Activated CD4-positive, alpha-beta T cell treated with anti-CD3 and anti-CD28 coated beads, Interleukin-2, amount 50 U/mL, for 4 hours (primary cell): ENCODE results near the gene HACL1.

Experiments used
- DNase-seq, 2 experiments: peaks; one replicate each; pipeline ENCODE4 v3.0.0-alpha.2; 2020

The HACL1 gene

DNA sequence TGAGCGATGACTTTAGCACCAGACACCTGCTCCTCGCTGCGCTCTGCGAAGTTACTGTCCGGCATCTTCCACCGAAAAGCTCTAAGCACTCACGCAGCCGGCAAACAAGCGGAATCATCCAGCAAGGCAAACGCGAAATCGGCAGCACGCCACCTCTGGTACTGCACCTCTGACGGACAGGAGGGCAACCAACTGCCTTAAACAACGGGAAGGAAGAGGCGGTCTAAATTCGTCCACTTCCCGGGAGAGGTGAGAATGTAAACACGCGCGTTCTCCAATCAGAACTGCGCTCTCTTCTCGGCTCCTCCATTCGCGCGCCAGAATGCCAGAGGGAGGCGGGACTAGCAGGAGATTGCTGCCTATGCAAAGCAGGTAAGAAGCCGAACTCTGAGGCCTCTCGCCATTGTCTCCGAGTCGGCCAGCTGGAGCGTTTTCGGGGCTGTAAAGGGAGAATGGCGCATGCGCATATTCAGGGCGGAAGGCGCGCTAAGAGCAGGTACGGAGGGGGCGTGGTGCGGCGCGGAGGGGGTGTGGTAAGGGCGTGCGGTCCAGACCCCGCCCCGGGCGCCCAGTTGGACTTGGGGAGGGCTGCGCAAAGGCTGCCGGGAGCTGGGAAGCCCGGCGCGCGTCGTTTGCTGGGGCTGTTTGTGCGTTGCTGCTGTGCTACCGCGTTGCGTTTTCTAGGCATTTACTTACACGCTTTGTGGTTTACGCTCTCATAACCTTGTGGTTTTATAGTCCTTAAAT, at the start of gene HACL1, which contains the start of gene BTD:
TSS of gene HACL1 (minus strand) at position 171 of the 747 bp plus-strand sequence. CDS start at position 65, 106 bp downstream.
TSS of gene BTD (plus strand) at position 347 of the 747 bp plus-strand sequence. CDS start 33,695 bp downstream, outside the sequence.
- DNase-seq = peak; percentile 98

DNA sequence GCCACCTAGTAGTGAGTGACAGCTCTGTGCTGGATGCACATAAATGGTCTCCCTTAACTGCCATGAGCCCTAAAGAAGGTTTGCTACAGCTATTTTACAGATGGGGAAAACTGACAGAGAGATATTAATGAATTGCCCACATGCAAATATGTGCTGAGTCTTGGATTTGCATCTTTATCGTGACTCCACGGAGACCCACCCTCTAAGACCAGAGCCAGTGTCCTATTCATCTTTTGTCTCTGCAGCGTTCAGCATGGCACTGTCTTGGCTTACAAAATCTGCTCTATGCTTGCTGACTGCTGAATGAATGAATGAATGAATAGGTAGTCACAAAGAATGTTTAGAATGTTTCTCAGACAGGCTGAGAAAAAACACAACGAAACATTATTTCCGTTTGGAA, 48.5 kb upstream of the HACL1 start:
- DNase-seq = no peak

DNA sequence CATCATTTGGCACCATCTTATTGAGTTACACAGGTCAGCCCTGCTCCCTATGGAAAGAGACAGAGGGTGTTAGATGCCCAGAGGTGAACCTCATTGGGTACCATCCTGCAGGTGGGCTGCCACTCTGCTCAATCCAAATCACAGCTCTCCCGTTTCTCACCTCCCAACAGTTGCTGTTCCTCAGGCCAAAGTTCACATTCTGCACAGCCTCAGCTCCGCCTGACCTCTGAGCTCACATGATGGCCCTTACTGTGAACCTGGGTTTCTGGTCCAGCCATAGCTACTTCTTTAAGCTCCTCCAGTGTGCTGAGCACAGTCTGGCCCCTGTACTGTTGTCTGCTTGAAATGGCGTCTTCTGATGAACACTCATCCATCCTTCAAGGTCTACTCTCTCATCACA, 48.0 kb upstream of the HACL1 start:
- DNase-seq = no peak

DNA sequence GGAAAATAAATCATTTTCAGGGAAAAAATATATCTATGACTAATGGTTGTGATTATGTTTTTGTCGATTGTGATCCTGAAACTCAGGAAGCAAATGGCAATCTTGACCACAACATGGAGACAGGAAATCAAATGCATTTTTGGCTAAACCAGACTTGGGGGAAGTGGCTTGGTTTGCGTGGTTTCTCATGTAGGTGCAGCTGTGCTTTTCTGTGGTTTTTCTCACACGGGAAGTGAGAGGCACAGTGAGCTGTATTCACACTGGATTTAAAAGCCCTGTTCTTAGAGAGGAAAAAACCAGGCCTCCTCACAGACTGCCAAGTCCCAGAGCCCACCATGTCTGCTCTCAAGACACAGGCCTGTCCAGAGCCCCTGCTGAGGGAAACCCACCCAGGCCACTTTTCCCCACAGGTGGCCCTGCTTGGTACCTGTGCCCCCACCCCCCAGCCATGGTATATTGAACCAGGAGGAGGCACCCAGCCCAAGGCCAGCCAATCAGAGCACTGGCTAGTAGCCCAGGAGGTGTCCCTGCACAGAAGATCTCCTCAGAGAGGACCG, 46.3 kb upstream of the HACL1 start:
- DNase-seq = peak; percentile 20 to 26

DNA sequence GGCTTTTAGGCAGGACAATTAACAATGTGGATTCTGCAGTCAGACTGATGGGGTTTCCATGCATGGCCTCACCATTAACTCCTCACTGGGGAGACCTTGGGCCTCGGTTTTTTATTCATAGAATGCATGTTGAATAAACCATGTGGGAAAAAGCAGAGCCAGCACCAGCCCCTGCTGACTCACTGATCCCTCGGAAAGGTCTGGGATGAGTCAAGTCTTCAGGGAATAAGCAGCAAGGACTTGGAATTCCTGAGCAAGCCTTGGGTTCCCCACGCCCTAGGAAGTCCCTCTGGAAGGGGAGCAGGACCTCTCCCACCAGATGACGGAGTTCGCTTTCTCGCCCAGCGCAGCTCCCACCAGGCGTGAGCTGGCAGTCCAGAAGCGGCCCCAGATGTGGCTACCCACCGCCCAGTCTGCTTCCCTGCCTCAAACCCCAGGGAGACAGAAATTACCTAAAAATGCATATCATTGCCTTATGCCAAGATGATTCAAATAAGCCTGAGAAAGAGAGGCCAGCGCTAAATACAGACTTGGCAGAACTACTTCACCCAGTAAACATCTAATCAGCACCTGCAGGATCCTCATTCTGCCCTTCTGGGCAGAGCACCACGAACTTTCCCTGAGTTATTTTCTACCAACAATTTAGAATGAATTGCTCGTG, 45.6 kb upstream of the HACL1 start:
- no peak for DNase-seq

DNA sequence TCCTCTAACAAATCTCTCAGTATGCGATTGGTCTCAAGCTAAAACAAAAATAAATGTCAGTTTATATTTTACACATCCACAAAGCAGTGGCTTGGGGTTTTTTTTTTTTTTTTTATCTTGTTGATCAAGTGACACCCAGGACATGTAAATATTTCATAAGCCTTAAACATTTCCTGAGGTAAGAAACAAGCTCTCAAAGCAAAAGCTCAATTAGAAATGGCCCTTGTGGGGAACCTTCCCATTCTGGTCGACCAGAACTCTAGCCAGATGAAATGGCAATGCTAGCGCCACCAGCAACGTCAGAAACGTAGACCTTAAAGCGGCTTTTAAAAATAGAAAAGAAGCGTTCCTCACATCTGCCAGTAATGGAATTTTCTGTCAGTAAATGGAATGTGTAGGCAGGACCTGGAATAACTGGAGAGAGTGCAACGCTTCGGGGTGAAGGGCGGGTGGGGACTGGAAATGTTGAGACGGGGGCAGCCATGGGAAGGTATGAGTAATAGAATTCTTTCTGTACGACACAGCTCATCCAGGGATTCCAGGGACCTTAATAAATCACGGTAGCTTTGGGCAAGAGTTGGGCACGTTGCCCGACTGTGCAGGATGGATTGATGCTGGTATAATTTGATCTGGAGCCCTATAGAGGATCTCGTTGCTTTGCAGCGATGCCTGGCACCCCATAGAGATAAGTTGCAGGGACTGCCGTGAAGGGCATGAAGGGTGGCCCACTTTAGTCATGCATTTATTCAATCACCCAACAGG, 44.6 kb upstream of the HACL1 start:
- DNase-seq = no peak

DNA sequence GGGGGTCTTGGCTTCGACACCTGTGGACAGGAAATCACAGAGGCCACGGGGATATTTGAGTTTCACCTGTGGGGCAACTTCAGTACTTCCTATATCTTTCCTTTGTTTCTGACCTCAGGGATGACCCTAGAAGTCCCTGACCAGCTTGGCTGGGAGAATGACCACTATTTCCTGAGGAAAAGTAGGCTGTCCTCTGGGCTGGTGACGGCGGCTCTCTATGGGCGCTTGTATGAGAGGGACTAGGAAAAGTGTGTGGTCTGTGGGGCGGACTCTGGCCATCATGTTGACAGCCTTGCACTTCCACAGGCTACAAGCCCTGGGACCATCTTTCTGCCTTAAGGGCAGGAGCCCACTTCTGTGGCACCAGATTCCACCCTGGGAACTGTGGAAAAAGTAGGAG, 43.9 kb upstream of the HACL1 start:
- no peak for DNase-seq

DNA sequence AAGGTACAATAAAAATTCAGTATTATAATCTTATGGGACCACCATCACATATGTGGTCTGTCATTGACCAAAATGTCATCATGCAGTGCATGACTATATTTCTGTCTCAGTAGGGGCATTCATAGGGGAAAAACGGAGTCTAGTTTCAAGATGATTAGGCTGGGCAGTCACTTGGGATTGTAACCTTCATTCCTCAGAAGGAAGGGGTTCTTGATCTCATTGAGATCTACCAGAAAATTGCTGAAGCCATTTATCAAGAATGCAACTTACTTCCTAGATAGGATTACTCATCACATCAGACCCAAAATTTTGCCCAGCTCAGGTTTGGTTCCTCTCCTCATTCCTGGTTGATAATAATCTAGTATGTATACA, 37.5 kb upstream of the HACL1 start:
- DNase-seq = no peak

DNA sequence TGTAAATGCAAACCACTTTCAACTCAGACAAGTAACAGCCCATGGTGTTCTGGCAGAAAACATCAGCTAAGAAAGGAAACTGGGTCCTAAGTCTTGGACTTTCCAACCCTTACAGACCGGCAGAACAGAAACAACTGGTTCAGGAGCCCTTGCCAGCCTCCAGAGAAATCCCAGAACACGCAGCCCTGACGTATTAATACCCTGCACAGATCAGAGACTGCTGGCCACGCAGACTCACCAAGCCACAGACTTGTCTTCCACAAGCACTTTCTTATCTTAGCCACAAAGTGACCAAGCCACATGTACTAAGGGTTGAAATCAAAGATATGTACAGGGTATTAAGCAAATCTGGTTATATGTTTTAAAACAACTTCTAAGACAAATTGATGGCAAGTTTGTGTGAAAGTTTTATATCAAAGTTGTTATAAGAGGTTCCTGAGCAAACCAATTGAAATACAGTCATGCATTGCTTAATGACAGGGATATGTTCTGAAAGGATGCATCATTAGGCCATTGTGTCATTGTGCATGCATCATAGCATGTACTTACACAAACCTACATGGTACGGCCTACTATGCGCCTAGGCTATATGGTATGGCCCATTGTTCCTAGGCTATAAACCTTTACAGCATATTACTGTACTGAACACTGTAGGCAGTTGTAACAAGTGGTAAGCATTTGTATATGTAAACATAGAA, 37.0 kb upstream of the HACL1 start:
- DNase-seq = no peak

DNA sequence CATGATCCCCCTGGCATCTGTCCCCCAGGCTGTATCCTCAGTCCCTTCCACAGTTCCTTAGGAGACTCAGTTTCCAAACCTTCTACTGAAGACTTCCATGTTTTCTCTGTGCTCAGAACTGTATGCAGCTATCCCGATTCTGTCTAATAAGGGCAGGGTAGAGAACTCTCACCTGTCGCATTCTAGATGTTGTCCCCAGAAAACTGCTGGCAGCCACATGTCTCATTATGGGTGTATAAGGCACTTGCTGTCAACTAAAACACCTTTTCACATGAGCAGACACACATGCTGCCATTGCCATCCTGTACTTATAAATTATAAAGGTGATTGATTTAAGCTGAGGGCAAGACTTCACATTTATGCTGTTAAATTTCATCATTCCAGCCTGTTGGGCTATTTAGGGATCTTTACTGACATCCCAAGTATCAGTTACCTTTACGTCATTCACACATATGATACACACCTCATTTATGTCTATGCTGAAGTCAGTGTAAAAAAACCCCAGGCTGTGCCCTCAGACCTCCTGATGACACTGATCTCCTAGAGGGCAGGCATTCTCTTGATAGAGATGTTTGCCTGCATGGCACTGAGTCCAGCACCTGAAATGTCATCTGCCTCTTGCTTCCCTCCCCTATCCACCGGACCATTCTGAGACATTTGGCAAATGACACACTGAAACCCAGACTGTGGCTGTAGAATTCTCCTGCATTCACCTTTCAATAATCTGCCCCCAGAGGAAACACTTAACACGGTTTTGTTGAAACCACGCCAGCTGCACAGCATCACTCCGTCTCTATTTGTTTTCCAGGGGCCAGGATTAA, 36.0 kb upstream of the HACL1 start:
- DNase-seq = no peak

DNA sequence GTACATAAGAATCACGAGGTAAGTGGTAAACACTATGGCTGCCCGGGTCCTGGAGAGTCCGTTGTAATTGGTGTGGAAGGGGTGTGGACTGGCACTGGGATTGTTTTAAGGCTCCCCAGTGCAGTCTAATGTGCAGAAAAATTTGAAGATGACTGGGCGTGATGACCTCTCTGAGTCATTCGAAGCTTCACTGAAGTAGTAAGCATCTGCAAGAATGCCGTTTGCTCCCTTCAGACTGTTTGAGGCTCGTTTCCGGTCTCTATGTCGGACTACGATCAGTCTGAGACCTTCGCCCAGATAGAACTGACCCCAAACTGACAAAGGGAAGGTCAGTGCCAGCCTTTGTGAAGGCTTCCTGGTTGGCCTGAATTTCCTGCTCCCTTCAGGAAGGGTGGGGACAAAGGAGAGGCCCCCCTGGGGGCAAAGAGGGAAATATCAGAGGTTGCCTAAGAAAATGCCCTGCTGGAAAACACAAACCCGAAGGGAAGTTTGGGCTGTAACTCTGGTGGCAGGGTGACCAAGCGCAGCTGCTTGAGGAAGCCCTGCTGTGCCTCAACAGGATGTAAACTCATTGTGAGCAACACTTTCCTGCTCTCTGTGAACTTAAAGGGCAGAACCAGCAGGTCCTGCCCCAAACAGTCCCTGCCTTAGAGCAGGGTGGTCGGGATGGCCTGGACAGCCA, 34.8 kb upstream of the HACL1 start:
- DNase-seq = no peak

DNA sequence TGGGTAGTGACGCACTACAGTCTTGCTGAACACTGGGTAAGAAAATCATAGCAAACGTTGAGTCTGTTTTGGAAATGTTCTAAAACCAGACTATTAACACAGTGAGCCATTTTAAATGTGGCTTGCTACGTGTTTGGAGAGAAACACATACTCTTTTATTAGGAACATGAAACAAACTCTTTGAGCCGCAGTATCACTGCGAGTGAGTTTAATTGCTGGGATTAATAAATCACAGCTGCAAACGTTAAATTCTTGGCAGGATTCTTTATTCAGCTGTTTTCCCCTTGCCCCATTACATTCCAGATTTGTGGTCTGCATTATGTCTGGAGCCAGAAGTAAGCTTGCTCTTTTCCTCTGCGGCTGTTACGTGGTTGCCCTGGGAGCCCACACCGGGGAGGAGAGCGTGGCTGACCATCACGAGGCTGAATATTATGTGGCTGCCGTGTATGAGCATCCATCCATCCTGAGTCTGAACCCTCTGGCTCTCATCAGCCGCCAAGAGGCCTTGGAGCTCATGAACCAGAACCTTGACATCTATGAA, 33.8 kb upstream of the HACL1 start:
- DNase-seq = no peak

DNA sequence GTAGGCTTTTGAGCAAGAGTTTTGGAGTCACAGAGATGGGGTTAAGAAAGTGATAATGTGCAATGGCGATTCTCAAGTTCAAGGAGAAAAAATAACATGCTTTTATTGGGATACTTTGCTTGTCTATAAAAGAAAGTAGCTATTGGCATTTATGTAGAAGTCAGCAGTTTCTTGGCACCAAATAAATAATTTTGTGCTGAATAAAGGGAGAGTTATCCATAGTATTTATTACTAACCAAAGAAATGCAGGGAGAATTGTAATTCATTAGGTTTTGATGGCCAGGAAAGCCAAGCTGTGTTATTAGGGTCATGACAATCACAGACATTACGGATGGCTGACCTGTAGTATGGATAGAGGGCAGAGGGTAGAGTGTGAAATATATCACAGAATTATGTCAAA, 33.3 kb upstream of the HACL1 start:
- DNase-seq = no peak

DNA sequence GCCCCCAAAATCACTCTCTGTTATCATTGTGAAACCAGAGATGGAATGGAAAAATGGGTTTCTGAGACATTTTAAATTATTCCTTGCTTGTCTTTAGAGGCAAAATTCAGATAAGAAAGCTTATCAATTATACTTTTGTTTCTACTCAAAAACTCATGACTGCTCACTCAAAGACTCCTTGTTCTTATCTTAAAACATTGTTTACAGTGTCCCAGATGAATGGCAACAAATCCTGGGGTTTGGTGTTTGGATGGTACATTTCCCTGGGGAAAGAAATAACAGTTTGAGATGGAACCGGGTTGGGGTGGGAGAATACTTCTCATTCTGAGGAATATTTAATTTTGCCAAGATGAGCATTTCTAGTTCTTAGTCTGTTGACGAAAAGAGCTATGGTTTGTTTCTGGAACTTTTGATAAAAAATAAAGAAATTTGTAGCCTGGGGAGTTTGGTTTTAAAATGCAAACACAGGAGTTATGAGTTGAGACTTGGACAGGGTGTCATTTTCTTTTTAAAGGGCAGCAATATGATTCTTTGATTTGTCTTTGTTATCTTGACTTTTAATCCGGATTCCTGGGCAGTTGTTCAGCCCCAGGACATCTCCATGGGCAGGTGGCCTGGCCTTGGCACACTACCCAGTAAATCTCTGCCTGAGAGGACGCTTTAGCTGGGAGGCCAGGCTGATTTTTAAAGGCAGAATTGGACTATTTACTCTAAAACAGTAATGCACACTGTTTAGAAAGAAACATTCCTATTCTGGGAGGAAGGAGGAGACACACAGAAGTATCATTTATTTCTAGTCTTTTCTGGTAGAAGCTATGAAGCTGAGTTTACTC, 32.6 kb upstream of the HACL1 start:
- DNase-seq = no peak

DNA sequence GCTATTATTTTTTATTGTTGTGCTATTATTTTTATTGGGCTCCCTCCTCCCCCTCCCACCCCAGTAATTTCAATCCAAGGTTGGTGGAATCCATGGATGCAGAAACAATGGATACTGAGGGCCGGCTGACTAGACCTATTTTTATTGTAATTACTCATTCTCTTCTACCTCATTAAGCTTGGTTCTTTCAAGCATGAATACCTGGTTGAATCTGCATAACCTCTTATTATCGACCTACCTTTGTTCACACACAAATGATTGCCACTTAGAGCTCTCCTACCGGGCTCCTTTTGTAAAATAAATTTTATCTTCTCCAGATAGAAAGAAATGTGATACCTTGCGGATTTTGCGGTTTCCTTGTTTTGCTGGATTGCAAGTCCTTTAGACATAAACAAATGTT, 31.8 kb upstream of the HACL1 start:
- DNase-seq = no peak

DNA sequence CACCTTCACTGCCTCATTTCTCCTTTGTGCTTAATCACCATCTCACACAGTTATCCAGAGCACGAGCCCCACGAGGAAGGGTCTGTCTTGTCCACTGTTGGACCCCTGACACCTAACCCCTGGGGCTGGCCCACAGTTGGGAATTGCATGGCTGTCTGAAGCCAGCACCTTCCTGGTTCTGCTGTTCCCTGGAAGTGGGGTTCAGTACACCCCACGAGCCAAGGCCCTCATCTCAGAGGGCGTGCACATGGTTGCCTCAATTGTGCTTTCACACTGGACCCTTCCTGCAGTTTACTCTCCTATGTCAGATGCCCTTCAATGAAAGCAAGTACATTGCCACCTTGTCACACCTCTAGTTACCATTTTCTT, 30.8 kb upstream of the HACL1 start:
- DNase-seq = no peak

DNA sequence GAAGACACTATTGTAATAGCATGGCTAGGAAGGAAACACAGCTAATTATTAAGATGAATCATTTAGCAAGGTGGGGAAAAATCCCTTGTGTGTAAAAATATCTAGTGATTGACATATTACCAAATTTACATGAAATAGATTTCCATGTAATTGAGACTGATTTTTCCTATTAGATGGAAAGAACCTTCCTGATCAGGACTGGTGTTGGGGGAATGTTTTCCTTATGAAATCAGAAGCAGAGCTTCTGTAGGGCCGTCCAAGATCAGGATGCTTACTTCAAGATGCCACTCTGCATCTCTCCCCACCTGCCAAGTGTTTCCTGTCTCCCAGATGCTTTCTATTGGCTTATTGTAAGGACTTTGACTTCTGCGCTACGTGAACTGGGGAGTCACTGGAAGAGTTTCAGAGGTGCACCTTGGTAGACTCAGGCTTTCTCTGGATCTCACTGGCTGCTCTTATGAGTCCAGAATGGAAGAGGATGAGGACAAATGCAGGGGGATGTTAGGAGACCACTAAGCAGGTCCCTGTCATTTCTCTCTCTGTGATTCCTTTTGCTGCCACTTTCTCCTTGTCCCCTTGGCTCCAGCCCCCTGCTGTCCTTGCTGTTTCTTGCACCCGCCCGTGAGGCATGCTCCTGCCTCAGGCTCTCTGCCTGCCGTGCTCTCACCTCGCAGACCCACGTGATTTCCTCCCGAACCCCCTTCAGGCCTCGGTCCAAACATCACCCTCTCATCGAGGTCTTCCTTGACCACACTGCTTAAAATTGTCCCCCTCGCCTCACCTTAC, 30.2 kb upstream of the HACL1 start:
- DNase-seq = no peak

DNA sequence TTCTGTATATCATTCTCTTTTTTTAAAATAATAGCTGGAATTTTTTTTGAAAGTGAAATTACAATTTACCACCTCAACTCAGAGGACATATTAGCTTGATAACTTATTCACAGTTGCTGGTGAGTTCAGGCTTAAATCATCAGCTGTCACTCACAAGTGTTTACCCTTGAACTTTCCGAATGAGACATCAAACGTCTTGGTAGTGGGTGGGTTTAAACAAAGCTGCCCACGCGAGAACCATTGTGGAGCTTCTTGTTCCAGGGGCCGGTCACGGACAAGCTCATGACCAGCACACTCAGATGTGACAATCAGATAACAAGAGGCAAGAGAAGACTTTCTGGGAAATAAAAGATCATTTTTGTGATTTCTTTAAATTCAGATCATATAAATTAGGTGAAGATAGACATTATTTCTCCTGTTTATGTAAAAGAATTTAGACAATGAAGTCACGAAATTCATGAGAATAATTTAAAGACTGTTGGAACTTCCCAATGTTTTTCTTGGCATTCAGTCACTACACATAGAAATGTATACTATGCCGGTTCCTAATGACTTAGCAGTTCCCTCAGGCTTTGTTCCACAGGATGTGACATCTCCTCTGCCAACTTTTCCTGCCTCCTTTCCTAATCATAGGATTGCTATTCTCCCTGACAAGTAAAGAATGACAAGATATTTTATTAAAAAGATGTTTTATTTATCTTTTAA, 29.4 kb upstream of the HACL1 start:
- no peak for DNase-seq
